Breast epithelium (tissue), 3 donors: ENCODE measurements around the gene MPZL2.

Experiments
- CTCF ChIP-seq, 3 donors: fragments of 450-650 bp; IDR thresholded peaks; one replicate each; pipeline ENCODE4 v1.5.1; 2016 to 2017; ENCODE audit warnings: antibody characterized with exemption in 3 of 3, mild to moderate bottlenecking in 3 of 3, moderate library complexity in 3 of 3
- POLR2A ChIP-seq: fragments of 450-650 bp; IDR thresholded peaks from one replicate; pipeline ENCODE4 v1.6.1; 2016; ENCODE audit warnings: antibody characterized with exemption, mild to moderate bottlenecking, moderate library complexity
- POLR2AphosphoS5 ChIP-seq, 3 donors: sonication (generic); formaldehyde crosslinking; IDR thresholded peaks; one replicate each; pipeline ENCODE4 v1.6.1; 2017; ENCODE audit warnings: antibody characterized with exemption in 3 of 3

DNA sequence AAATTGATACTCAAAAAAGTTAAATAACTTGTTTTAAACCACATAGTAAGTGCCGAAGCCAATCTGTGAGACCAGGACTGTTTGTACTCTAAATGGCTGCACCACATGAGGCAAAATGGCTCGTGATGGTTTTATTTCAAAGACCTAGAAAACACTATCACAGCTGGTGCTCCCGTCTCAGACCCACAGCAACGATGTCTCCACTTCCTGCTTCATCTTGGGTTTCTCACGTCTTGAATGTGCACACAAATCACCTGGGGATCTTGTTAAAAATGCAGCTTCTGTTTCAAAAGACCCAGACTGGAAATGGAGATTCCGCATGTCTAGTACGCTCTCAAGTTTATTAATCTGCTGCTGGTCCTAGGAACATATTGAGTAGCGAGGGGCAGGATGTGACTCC lies 41.6 kb upstream of the MPZL2 start:
- TF ChIP-seq POLR2A (no peak), CTCF (IDR thresholded peaks at IDR 0.05) (no peak), POLR2AphosphoS5 (IDR thresholded peaks at IDR 0.05) (no peak)
